Urinary bladder (tissue), 4 donors: ENCODE data around the gene ARHGAP20. TPM values are rescaled to one million over a fixed set of nuclear protein-coding genes. Genes with fewer than 3 reads are reported as not detected.

Experiments
- DNase-seq: peaks from one replicate; pipeline ENCODE4 v3.0.0-alpha.2; 2015; ENCODE audit errors: extremely low spot score
- H3K27ac ChIP-seq: one replicate; pipeline ENCODE4 v1.5.1; 2013; ENCODE audit warnings: low read depth, mild to moderate bottlenecking, moderate library complexity
- H3K36me3 ChIP-seq: one replicate; pipeline ENCODE4 v1.6.1; 2013; ENCODE audit warnings: mild to moderate bottlenecking, moderate library complexity; ENCODE audit not compliant: insufficient read depth
- H3K4me1 ChIP-seq: one replicate; pipeline ENCODE4 v1.6.1; 2013; ENCODE audit warnings: mild to moderate bottlenecking, moderate library complexity; ENCODE audit not compliant: insufficient read depth
- H3K4me3 ChIP-seq: one replicate; pipeline ENCODE4 v1.5.1; 2013; ENCODE audit warnings: low read depth, low read length
- WGBS: extraction: QIAGEN DNeasy Blood & Tissue Kit; methylation state at CpG from one replicate; pipeline ENCODE4 v1.1.7; 2013; 5-methylcytosine and 5-hydroxymethylcytosine counted together
- polyA plus RNA-seq: library from polyadenylated mRNA; stranded (reverse); fragments of 200-250 nt; gene quantifications from one replicate; pipeline ENCODE4 v1.2.3, GENCODE V29; 2013
- total RNA-seq: library from RNA; depleted of rRNA; stranded (reverse); fragments of >200 nt; gene quantifications from one replicate; pipeline ENCODE4 v1.2.3, GENCODE V29; 2014
- donor health status: healthy with polysubstance abuse.
- donor health status: healthy.

The ARHGAP20 gene
- total and polyA plus RNA-seq, 2 donors: 5.7 to 23.0 TPM

DNA sequence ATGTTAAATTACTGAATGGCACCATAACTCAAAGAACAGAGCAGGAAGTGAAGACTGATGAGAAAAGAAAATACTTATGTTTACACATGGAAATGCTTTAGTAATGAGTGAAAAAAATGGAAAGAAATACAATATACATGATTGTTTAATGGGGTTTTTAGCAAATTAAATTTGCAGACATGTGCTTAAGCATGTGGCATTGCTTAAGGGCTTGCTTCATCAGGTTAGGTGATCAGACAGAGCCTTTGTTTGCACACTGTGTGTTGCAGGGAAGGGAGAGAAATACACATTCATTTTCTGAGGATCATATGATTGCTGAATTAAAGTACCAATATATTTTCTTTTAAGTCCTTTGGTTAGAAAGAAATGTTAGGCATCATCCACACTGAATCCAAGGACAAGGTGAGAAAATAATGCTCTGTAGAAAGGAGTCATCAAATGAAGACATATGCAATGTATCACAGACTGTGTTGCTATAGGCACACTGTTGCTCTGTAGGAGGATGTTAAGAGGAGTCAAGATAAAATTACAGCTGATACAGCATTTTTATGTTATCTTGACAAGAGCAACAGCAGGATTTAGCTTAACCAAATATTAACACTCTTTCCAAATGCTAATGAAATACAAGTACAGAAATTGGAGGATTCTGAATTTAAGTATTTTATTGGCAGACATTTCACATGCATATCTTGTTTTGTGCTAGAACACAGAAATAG lies 23.4 kb upstream of the ARHGAP20 start:
- no peaks in the 10 kb centered on the region for H3K4me1 ChIP-seq
- DNase-seq: no peak
- no peak overlapping the region for H3K27ac ChIP-seq
- H3K36me3 ChIP-seq: no peaks in the 10 kb centered on the region
- no peak overlapping the region for H3K4me3 ChIP-seq

DNA sequence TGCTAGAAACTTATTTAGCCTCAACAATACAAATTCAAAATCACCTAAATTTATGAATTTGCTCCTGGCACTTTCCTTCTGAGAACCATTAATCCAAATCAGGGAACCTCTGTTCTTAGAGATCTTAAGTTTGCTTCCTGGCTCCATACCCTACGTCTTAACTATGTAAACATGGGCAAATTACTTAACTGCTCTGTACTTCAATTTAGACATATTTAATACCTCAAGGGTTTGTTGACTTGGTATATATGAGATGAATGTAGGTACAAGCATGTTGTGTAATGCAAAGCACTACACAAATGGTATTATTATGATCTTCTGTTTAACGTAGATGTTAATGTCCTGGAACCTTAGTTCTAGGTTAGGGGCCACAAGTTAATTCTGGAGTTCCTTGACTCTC lies 22.6 kb upstream of the ARHGAP20 start:
- Histone ChIP-seq H3K4me1 (no peaks in the 10 kb centered on the region), H3K36me3 (no peaks in the 10 kb centered on the region), H3K4me3 (no peak overlapping the region), H3K27ac (no peak overlapping the region)
- WGBS: 83% methylated on average over 2 of the region's 2 CpGs
- no peak for DNase-seq

DNA sequence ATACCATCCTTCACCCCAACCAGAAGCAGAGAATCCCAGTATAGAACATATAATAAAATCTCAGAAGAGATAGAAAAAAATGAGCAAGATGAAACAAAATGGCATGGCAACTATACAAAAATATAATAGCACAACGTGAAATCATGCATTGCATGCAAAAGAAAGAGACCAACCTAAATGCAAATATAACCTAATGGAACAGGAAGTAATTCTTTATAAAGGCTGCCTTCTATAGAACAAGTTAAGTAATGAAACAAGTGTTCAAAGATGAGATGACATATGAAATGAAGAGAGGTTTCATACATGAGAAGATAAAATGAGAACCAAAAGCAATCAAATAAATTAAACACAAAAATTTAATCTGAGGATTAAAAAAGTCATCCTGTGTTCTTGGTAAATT lies 18.5 kb upstream of the ARHGAP20 start:
- no peak overlapping the region for H3K4me3 ChIP-seq
- DNase-seq: no peak
- H3K27ac ChIP-seq: no peak overlapping the region
- no peaks in the 10 kb centered on the region for H3K36me3 ChIP-seq
- 86% methylated on average over 1 of the region's 1 CpG for WGBS
- H3K4me1 ChIP-seq: no peaks in the 10 kb centered on the region

GRCh38 chr11:110728883-110729282 lies 16.6 kb upstream of the ARHGAP20 start:
- 93% methylated on average over 3 of the region's 3 CpGs for WGBS
- H3K27ac ChIP-seq: no peak overlapping the region
- H3K4me3 ChIP-seq: no peak overlapping the region

DNA sequence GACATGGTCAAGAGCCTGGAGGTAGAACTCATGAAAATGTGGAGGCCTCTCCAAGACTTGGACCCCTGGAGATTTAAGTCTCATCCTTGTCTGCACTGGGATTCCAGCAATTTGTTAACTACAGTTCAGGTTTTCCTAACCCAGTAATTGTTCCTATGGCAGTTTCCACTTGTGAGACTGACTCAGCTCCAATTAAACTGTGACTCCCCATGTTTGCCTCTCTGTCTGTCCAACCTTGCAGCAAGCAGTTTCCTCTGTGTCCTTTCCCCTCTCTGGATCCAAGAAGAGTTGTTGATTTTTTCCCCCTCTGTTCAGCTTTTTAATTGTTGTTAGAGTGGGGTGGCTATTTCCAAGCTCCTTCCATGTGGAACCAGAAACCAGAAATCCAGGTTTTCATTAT lies 16.2 kb upstream of the ARHGAP20 start:
- Histone ChIP-seq H3K4me1 (no peaks in the 10 kb centered on the region), H3K36me3 (no peaks in the 10 kb centered on the region), H3K27ac (no peak overlapping the region), H3K4me3 (no peak overlapping the region)
- DNase-seq: no peak

More at GRCh38 chr11:110728883-110729282, 16.6 kb upstream of the ARHGAP20 start:
- H3K36me3 ChIP-seq: no peaks in the 10 kb centered on the region
- no peaks in the 10 kb centered on the region for H3K4me1 ChIP-seq
- DNase-seq: no peak

DNA sequence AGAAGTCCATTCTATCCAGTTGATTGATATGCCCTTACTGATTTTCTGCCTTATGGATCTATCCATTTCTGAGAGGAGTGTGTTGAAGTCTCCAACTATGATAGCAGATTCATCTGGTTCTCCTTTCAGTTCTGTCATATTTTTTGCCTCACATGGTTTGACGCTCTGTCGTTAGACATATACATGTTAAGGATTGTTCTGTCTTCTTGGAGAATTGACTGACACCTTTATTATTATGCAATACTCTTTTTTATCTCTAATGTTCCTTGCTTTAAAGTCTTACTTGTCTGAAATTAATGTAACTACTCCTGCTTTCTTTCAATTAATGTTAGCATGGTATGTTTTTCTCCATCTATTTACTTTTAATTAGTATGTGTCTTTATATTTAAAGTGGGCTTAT lies 12.1 kb upstream of the ARHGAP20 start:
- H3K36me3 ChIP-seq: no peaks in the 10 kb centered on the region
- 92% methylated on average over 2 of the region's 2 CpGs for WGBS
- DNase-seq: no peak
- no peak overlapping the region for H3K4me3 ChIP-seq
- no peak overlapping the region for H3K27ac ChIP-seq
- H3K4me1 ChIP-seq: no peaks in the 10 kb centered on the region

- DNase-seq: no peak
- H3K36me3 ChIP-seq: no peaks in the 10 kb centered on the region
- no peak overlapping the region for H3K4me3 ChIP-seq
- H3K27ac ChIP-seq: no peak overlapping the region
- H3K4me1 ChIP-seq: no peaks in the 10 kb centered on the region
- 20% methylated on average over 3 of the region's 3 CpGs for WGBS
Measured at GRCh38 chr11:110720431-110721275, 8.4 kb upstream of the ARHGAP20 start.

DNA sequence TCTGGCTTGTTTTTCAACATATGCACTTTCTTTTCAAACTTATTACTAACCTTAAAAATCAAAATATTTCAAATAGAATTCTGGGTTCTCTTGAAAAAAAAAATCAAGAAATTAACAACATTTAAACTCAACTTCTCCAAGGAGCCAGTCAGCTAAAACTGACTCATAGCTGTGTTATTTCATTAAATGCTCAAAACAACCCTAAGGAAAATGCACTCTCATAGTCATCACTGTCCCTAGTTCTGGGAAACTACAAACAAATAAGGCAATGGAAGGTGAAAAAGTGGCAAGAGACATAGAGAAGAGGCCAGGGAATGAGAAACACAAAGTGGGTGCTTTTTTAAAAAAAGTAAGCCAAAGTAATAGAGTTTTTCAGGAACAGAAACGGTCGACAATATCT lies 4.1 kb upstream of the ARHGAP20 start:
- no peak for DNase-seq
- H3K4me3 ChIP-seq: no peak overlapping the region
- H3K4me1 ChIP-seq: no peaks in the 10 kb centered on the region
- WGBS: 97% methylated on average over 2 of the region's 2 CpGs
- no peaks in the 10 kb centered on the region for H3K36me3 ChIP-seq
- H3K27ac ChIP-seq: no peak overlapping the region

- H3K4me1 ChIP-seq: no peaks in the 10 kb centered on the region
- no peak overlapping the region for H3K4me3 ChIP-seq
- DNase-seq: no peak
- H3K36me3 ChIP-seq: no peaks in the 10 kb centered on the region
- H3K27ac ChIP-seq: no peak overlapping the region
- 39% methylated on average over 1 of the region's 1 CpG for WGBS
Measured at GRCh38 chr11:110715541-110715940, 3.3 kb upstream of the ARHGAP20 start.

- Histone ChIP-seq H3K4me3 (no peak overlapping the region), H3K4me1 (no peaks in the 10 kb centered on the region), H3K27ac (no peak overlapping the region), H3K36me3 (no peaks in the 10 kb centered on the region)
- 15% methylated on average over 9 of the region's 9 CpGs for WGBS
- no peak for DNase-seq
Measured at GRCh38 chr11:110713449-110713776, 1.2 kb upstream of the ARHGAP20 start.

- no peaks in the 10 kb centered on the region for H3K4me1 ChIP-seq
- no peak overlapping the region for H3K27ac ChIP-seq
Measured at GRCh38 chr11:110712659-110713448, 617 bp upstream of the ARHGAP20 start.

GRCh38 chr11:110711448-110711775 lies 825 bp downstream of the ARHGAP20 start:
- Histone ChIP-seq H3K4me3 (peak overlapping the region; percentile 50), H3K27ac (no peak overlapping the region), H3K36me3 (no peaks in the 10 kb centered on the region), H3K4me1 (no peaks in the 10 kb centered on the region)
- no peak for DNase-seq
- under 1% methylated on average over 24 of the region's 24 CpGs for WGBS

More at GRCh38 chr11:110712659-110713448, 617 bp upstream of the ARHGAP20 start:
- H3K36me3 ChIP-seq: no peaks in the 10 kb centered on the region
- H3K4me3 ChIP-seq: peak overlapping the region; percentile 50
- no peak for DNase-seq
- WGBS: under 1% methylated on average over 50 of the region's 50 CpGs

DNA sequence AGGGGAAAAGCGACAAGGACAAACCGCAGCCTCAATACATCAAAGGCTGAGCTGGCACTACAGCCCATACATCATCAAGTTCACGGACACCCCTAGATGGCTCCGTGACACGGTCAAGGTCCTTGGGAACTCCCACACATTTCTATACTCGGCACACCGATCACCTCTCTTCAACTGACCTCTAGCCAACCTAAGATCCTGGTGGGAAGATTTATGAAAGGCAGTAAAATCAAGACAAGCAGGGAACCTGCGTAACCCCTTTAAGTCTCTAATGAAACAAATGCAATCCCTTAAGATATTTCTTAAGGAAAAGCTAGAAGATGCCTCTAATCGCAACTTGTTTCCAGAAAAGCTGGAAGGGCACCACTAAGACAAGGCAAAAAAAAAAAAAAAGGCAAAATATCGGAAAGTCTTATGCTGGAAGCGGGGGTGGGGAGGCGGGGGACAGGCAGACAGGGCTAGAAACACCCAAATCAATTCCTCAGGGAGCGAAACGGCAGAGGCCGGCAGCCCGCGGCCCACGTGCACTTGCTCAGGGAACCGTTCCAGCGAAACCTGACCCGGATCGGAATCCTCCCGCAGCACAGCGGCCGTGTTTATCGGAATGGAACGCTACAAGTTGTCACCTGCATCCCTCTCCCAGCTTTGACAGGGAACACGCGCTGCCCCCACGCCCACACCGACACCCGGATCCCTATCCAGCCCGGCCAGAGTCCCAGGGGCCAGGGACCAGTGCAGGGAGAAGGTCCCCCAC lies 1.4 kb downstream of the ARHGAP20 start:
- H3K4me1 ChIP-seq: no peaks in the 10 kb centered on the region
- DNase-seq: no peak
- peak overlapping the region; percentile 50 for H3K4me3 ChIP-seq
- WGBS: 4% methylated on average over 33 of the region's 33 CpGs
- no peak overlapping the region for H3K27ac ChIP-seq
- no peaks in the 10 kb centered on the region for H3K36me3 ChIP-seq
